Tibial nerve (tissue), 4 donors: ENCODE data around the gene NUDT22. TPM values are rescaled to one million over a fixed set of nuclear protein-coding genes. Genes with fewer than 3 reads are reported as not detected.

Experiments
- DNase-seq, 2 donors: peaks; one replicate each; pipeline ENCODE4 v3.0.0-alpha.2; 2019; ENCODE audit warnings: low spot score in 2 of 2
- H3K27ac ChIP-seq, 4 donors: fragments of 200-600 bp; sonication (generic) in 3 of 4; one replicate each; pipeline ENCODE4 v1.5.1; 2017 to 2019; ENCODE audit warnings: mild to moderate bottlenecking in 1 of 4
- H3K27me3 ChIP-seq, 2 donors: fragments of 200-600 bp; sonication (generic) in 1 of 2; one replicate each; pipeline versions ENCODE4 v1.5.1 to v1.6.0; 2017 to 2019
- H3K36me3 ChIP-seq, 3 donors: fragments of 200-600 bp; sonication (generic); one replicate each; pipeline ENCODE4 v1.5.1; 2018 to 2019
- H3K4me1 ChIP-seq, 4 donors: fragments of 200-600 bp; sonication (generic) in 3 of 4; one replicate each; pipeline ENCODE4 v1.5.1; 2017 to 2019
- H3K4me3 ChIP-seq, 4 donors: fragments of 200-600 bp; sonication (generic) in 3 of 4; one replicate each; pipeline ENCODE4 v1.5.1; 2017 to 2019; ENCODE audit warnings: mild to moderate bottlenecking in 1 of 4, moderate library complexity in 1 of 4
- H3K9me3 ChIP-seq, 4 donors: fragments of 200-600 bp; sonication (generic) in 3 of 4; one replicate each; pipeline ENCODE4 v1.5.1; 2017 to 2019
- EP300 ChIP-seq, 2 donors: sonication (generic); formaldehyde crosslinking; IDR thresholded peaks; one replicate each; pipeline ENCODE4 v1.6.1; 2017; ENCODE audit warnings: antibody characterized with exemption in 2 of 2, mild to moderate bottlenecking in 1 of 2
- POLR2A ChIP-seq, 2 donors: fragments of 450-650 bp; IDR thresholded peaks; one replicate each; pipeline ENCODE4 v1.6.1; 2017; ENCODE audit warnings: antibody characterized with exemption in 2 of 2, mild to moderate bottlenecking in 2 of 2, moderate library complexity in 2 of 2
- WGBS, 2 donors: methylation state at CpG; one replicate each; pipeline ENCODE4 v1.1.5; 2018; 5-methylcytosine and 5-hydroxymethylcytosine counted together
- total RNA-seq, 4 donors: library from RNA; depleted of rRNA; stranded (reverse); fragments of >200 nt; gene quantifications; one replicate each; pipeline ENCODE4 v1.1.0, GENCODE V29; 2016
- TF ChIP-seq, protein P1 (sequence below), 5 experiments: fragments of 200-600 bp in 3 of 5; fragments of 450-650 bp in 2 of 5; sonication (generic) in 3 of 5; IDR thresholded peaks; one replicate each; pipeline ENCODE4 v1.5.1; 2016 to 2019; ENCODE audit warnings: antibody characterized with exemption in 5 of 5, mild to moderate bottlenecking in 3 of 5, moderate library complexity in 2 of 5

The NUDT22 gene
- total RNA-seq, 4 donors from 2014 or later, result 33.0 to 83.7 (median 60.2) TPM

DNA sequence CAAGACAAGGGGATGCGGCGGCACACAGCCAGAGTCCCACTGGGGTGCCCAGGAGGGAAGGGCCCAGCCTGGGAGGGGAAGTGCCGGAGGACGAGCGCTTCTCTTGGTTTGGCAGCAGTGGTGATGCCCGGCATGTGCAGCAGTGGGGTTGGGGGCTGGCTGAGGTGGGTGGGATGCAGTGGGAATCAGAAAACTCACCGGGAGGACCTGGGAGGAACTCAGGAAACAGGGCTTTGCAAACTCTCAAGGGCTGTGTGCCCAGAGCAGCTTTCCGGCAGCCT is 16.6 kb upstream of the NUDT22 start:
- no peaks in the 10 kb centered on the region for H3K9me3 ChIP-seq
- WGBS, 2 donors, result 82 to 87% methylated on average over 8 of the region's 8 CpGs
- no peak overlapping the region for H3K4me3 ChIP-seq
- TF ChIP-seq, protein P1, sequence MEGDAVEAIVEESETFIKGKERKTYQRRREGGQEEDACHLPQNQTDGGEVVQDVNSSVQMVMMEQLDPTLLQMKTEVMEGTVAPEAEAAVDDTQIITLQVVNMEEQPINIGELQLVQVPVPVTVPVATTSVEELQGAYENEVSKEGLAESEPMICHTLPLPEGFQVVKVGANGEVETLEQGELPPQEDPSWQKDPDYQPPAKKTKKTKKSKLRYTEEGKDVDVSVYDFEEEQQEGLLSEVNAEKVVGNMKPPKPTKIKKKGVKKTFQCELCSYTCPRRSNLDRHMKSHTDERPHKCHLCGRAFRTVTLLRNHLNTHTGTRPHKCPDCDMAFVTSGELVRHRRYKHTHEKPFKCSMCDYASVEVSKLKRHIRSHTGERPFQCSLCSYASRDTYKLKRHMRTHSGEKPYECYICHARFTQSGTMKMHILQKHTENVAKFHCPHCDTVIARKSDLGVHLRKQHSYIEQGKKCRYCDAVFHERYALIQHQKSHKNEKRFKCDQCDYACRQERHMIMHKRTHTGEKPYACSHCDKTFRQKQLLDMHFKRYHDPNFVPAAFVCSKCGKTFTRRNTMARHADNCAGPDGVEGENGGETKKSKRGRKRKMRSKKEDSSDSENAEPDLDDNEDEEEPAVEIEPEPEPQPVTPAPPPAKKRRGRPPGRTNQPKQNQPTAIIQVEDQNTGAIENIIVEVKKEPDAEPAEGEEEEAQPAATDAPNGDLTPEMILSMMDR (IDR thresholded peaks at IDR 0.05), result no peak
- no peak for TF ChIP-seq EP300 (IDR thresholded peaks at IDR 0.05)
- TF ChIP-seq POLR2A (IDR thresholded peaks at IDR 0.05), result no peak
- H3K36me3 ChIP-seq, result peaks cover 0 to 53% (median 0%) of the 10 kb centered on the region in 3 donors
- H3K4me1 ChIP-seq, result peaks cover 0 to 19% (median 7%) of the 10 kb centered on the region in 4 donors
- H3K27me3 ChIP-seq, result no peaks in the 10 kb centered on the region
- no peak overlapping the region for H3K27ac ChIP-seq
- no peak for DNase-seq

DNA sequence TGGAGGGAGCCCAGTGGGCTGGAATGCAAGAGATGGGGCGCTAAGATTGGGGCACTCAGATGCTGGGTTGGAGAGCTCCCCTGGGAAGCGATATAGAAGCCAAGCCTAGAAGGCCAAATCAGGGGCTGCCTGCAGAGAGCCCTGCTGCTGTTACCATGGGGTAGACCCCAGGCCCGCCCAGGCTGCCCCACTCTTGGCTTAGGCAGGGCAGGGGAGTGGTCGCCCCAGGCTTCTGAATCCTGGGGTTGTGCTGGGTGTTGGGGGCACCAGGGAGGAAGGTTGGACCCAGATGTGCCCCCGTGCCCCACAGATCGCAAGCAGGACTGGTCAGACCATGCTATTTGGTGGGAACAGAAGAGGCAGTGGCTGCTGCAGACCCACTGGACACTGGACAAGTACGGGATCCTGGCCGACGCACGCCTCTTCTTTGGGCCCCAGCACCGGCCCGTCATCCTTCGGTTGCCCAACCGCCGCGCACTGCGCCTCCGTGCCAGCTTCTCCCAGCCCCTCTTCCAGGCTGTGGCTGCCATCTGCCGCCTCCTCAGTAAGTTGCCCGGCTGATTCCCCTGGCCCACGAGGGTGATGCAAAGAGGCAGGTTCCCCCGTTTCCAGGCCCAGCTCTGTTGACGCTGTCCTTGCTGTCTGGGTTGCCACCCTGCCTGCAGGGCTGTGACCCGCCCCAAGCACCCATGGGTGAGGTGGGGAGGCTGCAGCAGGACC is 15.6 kb upstream of the NUDT22 start:
- no peak for DNase-seq
- no peak overlapping the region for H3K4me3 ChIP-seq
- peaks cover 0 to 14% (median 7%) of the 10 kb centered on the region in 4 donors for H3K4me1 ChIP-seq
- H3K36me3 ChIP-seq, result peaks cover 0 to 47% (median 0%) of the 10 kb centered on the region in 3 donors
- H3K27ac ChIP-seq, result no peak overlapping the region
- TF ChIP-seq EP300 (IDR thresholded peaks at IDR 0.05) (no peak), POLR2A (IDR thresholded peaks at IDR 0.05) (no peak)
- TF ChIP-seq, protein P1 (IDR thresholded peaks at IDR 0.05), result no peak
- no peaks in the 10 kb centered on the region for H3K27me3 ChIP-seq
- H3K9me3 ChIP-seq, result no peaks in the 10 kb centered on the region
- WGBS, 2 donors, result 85 to 90% methylated on average over 24 of the region's 24 CpGs

DNA sequence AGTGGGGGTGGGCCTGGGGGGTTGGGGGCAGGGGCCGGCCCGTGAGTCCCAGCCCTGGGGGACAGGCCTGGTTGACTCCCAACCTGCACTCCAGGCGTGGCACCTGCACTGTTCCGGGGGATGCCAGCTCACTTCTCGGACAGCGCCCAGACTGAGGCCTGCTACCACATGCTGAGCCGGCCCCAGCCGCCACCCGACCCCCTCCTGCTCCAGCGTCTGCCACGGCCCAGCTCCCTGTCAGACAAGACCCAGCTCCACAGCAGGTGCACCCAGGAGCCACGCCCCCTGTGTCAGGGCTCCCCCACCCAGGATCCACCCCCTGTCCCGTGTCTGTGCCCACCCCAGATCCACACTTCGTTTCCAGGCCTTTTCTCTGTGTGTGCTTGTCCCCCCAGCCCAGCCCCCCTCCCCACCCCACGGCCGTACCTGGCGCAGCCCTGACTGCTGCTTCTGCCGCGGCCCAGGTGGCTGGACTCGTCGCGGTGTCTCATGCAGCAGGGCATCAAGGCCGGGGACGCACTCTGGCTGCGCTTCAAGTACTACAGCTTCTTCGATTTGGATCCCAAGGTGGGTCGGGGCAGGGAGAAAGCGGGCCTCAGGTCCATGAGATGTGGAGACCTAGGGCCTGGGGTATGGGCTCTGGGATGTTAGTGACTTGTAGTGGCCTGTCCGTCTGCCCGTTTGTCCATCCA is 14.7 kb upstream of the NUDT22 start:
- H3K4me1 ChIP-seq, result peaks cover 0 to 13% (median 2%) of the 10 kb centered on the region in 4 donors
- peaks cover 0 to 39% (median 0%) of the 10 kb centered on the region in 3 donors for H3K36me3 ChIP-seq
- TF ChIP-seq EP300 (IDR thresholded peaks at IDR 0.05) (no peak), POLR2A (IDR thresholded peaks at IDR 0.05) (no peak)
- TF ChIP-seq, protein P1 (IDR thresholded peaks at IDR 0.05), result no peak
- WGBS, 2 donors, result 80 to 90% methylated on average over 21 to 30 of the region's 30 CpGs
- no peak overlapping the region for H3K4me3 ChIP-seq
- DNase-seq, result no peak
- no peak overlapping the region for H3K27ac ChIP-seq
- H3K9me3 ChIP-seq, result no peaks in the 10 kb centered on the region
- H3K27me3 ChIP-seq, result no peaks in the 10 kb centered on the region

DNA sequence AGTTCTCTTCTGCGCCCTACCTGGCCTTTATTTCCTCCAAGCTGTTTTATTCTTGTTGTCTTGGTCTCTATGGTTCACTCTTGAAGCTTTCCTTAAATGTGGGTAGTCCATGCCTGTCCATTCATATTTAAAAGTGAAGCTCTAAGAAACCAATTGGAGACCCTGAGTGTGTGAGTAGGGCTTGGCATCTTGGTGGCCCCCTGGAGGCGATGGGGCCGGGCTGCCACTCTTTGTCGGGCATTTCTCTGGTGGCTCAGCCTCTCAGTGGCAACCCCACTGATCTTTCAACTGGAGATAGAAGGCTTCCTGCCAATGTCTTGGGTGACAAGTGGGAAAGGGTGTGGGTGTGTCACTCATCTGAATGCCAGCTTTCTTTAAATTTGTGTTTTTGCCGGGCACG is 9.2 kb upstream of the NUDT22 start:
- WGBS, 2 donors, result 82 to 100% methylated on average over 2 to 6 of the region's 6 CpGs
- DNase-seq, result no peak
- TF ChIP-seq, protein P1 (IDR thresholded peaks at IDR 0.05), result no peak
- no peak for TF ChIP-seq EP300 (IDR thresholded peaks at IDR 0.05)
- no peak for TF ChIP-seq POLR2A (IDR thresholded peaks at IDR 0.05)

More for the DNA sequence above, 9.2 kb upstream of the NUDT22 start:
- Histone ChIP-seq H3K4me3 (no peak overlapping the region), H3K9me3 (no peaks in the 10 kb centered on the region), H3K36me3 (peaks cover 0 to 26% (median 0%) of the 10 kb centered on the region in 3 donors), H3K4me1 (no peaks in the 10 kb centered on the region), H3K27ac (no peak overlapping the region), H3K27me3 (no peaks in the 10 kb centered on the region)
